Activated CD8-positive, alpha-beta memory T cell treated with anti-CD3 and anti-CD28 coated beads for 36 hours (primary cell): ENCODE data around the gene KCNJ6. TPM values are rescaled to one million over a fixed set of nuclear protein-coding genes. Genes with fewer than 3 reads are reported as not detected.

Source experiments
- CTCF ChIA-PET: fragments of 350-600 bp; sonication (Branson Sonifier 250); formaldehyde crosslinking; loops from one replicate; lab custom pipeline; 2021; ENCODE audit warnings: antibody characterized with exemption; lab: Charles Lee
- POLR2A ChIA-PET: fragments of 350-600 bp; sonication (Branson Sonifier 250); formaldehyde crosslinking; loops from one replicate; lab custom pipeline; 2021; ENCODE audit warnings: antibody characterized with exemption; lab: Charles Lee
- total RNA-seq, 2 experiments: library from RNA; stranded (reverse); gene quantifications; one replicate each; pipeline ENCODE4 v1.2.3, GENCODE V29; 2021

Gene KCNJ6
- total RNA-seq, 2 experiments from 2014 or later: not detected

- CTCF ChIA-PET: no interaction called here
- POLR2A ChIA-PET: no interaction called here
These were observed 280.0 kb downstream of the KCNJ6 start for GRCh38 chr21:37636152-37636860.

- POLR2A ChIA-PET: no interaction called here
- CTCF ChIA-PET: no interaction called here
These were observed 284.7 kb downstream of the KCNJ6 start for GRCh38 chr21:37631319-37632117.

GRCh38 chr21:37630872-37631271, 285.4 kb downstream of the KCNJ6 start:
- ChIA-PET POLR2A (no interaction called here), CTCF (no interaction called here)

- POLR2A ChIA-PET: no interaction called here
- CTCF ChIA-PET: no interaction called here
These were observed 287.9 kb downstream of the KCNJ6 start for GRCh38 chr21:37628362-37628761.

GRCh38 chr21:37627561-37627960, 288.7 kb downstream of the KCNJ6 start:
- CTCF ChIA-PET: no interaction called here
- POLR2A ChIA-PET: no interaction called here

- ChIA-PET POLR2A (no interaction called here), CTCF (no interaction called here)
These were observed 289.2 kb downstream of the KCNJ6 start for GRCh38 chr21:37627074-37627473.

- CTCF ChIA-PET: no interaction called here
These were observed 289.9 kb downstream of the KCNJ6 start for GRCh38 chr21:37626320-37626719.

GRCh38 chr21:37623689-37624088, 292.6 kb downstream of the KCNJ6 start:
- ChIA-PET CTCF (no interaction called here), POLR2A (no interaction called here)

More at GRCh38 chr21:37626320-37626719, 289.9 kb downstream of the KCNJ6 start:
- POLR2A ChIA-PET: no interaction called here

GRCh38 chr21:37623183-37623582, 293.1 kb downstream of the KCNJ6 start:
- ChIA-PET POLR2A (no interaction called here), CTCF (no interaction called here)

GRCh38 chr21:37622755-37623154, 293.5 kb downstream of the KCNJ6 start:
- ChIA-PET POLR2A (no interaction called here), CTCF (no interaction called here)

- POLR2A ChIA-PET: no interaction called here
- CTCF ChIA-PET: no interaction called here
These were observed 295.9 kb downstream of the KCNJ6 start for GRCh38 chr21:37620401-37620800.

- POLR2A ChIA-PET: no interaction called here
- CTCF ChIA-PET: no interaction called here
These were observed 296.7 kb downstream of the KCNJ6 start for GRCh38 chr21:37619464-37619974.

- CTCF ChIA-PET: no interaction called here
- POLR2A ChIA-PET: no interaction called here
These were observed 298.2 kb downstream of the KCNJ6 start for GRCh38 chr21:37618081-37618480.

GRCh38 chr21:37615962-37616361, 300.3 kb downstream of the KCNJ6 start:
- ChIA-PET POLR2A (no interaction called here), CTCF (no interaction called here)

- ChIA-PET POLR2A (no interaction called here), CTCF (no interaction called here)
These were observed 301.8 kb downstream of the KCNJ6 start for GRCh38 chr21:37614351-37614875.

- POLR2A ChIA-PET: no interaction called here
- CTCF ChIA-PET: no interaction called here
These were observed 309.2 kb downstream of the KCNJ6 start for GRCh38 chr21:37607081-37607480.

GRCh38 chr21:37606549-37606948, 309.7 kb downstream of the KCNJ6 start:
- POLR2A ChIA-PET: no interaction called here
- CTCF ChIA-PET: no interaction called here

GRCh38 chr21:37605006-37605405, 311.3 kb downstream of the KCNJ6 start:
- POLR2A ChIA-PET: no interaction called here
- CTCF ChIA-PET: no interaction called here

- ChIA-PET CTCF (no interaction called here), POLR2A (no interaction called here)
These were observed 313.1 kb downstream of the KCNJ6 start for GRCh38 chr21:37603129-37603528.

- POLR2A ChIA-PET: no interaction called here
- CTCF ChIA-PET: interaction anchor here (0.6 kb wide), 1 partner anchor 30 kb away, joined by 3 read pairs; no protein-coding TSS in a partner anchor
These were observed 314.3 kb downstream of the KCNJ6 start for GRCh38 chr21:37601915-37602314.
